GM12873 (cell line): ENCODE data around the gene STH.

Source experiments
- CTCF ChIP-seq: IDR thresholded peaks from 2 replicates; pipeline ENCODE4 v1.5.1; 2012; ENCODE audit warnings: low read depth, mild to moderate bottlenecking, moderate library complexity, low read length, control low read depth; ENCODE audit not compliant: insufficient read depth; ENCODE audit errors: missing control alignments

STH gene

DNA sequence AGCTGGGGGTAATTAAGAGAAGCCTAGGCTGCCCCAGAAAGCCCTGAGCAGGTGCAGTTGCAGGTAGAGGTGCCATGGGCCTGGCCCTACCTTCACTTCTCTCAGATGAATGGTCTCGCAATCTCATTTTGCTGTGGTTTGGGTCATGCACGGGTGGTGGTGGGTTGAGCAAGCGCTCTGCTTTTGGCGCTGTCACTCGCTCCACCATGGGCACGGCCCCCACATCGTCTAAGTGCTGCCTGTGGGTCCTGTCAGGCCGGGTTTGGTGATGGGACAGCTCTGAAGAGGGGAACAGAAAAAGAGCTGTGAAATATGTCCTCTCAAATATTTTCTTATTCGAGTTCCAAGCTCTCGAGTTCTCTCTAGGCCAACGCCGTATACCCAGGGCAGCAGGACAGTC is 39.9 kb downstream of the STH start:
- TF ChIP-seq CTCF: no peak

DNA sequence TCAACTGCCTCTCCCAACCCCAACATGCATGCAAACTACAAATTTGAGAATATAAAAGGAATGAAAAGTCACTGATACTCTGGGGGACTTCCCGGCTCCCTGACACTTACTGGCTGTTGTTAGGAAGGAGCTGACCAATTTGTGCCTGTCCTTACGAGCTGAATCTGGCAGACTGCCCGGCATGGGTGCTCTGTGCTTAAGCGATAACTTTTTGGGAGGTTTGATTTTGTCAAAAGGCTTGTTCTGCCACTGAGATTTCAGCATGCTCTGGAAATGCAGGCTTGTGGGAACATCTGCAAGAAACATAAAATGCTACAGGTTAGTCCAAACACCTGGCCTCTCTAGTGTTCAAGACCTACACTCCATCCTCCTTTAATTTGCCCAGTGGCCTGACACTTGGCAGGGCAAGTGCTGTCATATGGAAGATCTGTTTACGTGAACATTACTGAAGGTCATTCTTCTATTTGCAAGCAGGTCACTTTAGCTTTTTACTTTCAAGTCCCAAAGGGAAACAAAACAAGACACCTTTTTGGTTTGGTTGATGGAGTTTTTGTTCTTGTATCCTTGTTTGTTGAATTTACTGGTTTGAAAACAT is 40.6 kb downstream of the STH start:
- TF ChIP-seq CTCF: no peak

DNA sequence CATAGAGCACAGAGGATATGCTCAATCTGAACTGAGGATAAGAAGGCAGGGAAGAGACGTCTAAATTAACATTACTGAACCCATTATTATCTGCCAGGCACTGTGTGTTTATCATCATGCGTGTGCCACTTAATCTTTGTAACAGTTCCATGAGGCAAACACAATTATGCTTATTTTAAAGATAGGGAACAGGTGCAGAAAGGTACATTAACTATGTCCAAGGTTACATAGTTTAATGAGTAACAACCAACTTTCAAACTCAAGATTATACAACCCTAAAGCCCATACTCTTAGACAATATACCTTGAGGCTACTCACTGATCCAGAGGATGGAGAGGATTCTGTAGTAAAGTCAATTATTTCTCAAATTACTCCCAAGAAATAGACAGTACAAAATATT is 43.2 kb downstream of the STH start:
- no peak for TF ChIP-seq CTCF

GRCh38 chr17:46042925-46043324 is 43.9 kb downstream of the STH start:
- TF ChIP-seq CTCF: no peak

DNA sequence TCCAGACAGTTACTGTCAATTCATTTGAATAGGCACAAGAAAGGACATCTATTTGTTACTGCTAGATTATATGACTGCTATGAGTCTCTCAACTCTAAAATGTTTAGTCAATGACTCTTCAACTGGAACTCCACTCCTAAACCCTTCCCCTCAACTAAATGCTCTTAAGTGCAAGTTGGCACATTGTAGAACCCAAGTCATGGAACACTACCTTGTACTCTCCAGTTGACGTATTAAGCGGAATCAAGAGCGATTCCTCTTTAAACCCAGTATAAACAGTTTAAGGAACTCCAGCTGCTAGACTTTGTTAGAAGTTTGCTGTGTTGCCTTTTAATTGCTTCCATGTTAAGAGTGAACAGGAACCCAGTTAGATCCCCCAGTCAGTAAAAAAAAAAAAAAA is 44.6 kb downstream of the STH start:
- TF ChIP-seq CTCF: no peak

- TF ChIP-seq CTCF: peak; percentile 74
These were observed 45.4 kb downstream of the STH start for GRCh38 chr17:46044286-46044928.

DNA sequence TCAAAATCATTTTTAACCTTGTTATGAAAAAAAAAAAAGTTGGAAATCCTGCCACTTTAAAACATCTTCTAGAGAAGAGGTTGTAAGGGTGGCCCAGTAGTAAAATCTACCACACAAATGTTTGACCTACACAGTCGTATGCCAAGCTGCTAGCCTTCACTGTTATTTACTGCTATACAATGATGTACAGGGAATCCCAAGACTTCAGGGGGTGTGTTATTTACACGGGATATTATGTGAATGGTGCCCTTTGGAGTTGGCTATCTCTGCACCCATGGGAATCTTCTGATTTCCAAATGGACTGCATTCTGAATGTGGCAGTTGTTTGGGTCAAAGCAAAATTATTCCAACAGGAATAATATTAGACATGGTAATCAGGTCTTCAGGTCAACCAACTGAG is 45.9 kb downstream of the STH start:
- TF ChIP-seq CTCF: no peak
